Sigmoid colon (tissue), 4 donors: ENCODE measurements around the gene TTC21B.

Experiments used
- CTCF ChIP-seq, 4 experiments: fragments of 450-650 bp in 3 of 4; fragments of 200-600 bp in 1 of 4; IDR thresholded peaks; one replicate each; pipeline ENCODE4 v1.5.1; 2016 to 2019; ENCODE audit warnings: antibody characterized with exemption in 4 of 4, mild to moderate bottlenecking in 3 of 4, moderate library complexity in 2 of 4
- EP300 ChIP-seq, 4 donors: sonication (generic); formaldehyde crosslinking; IDR thresholded peaks; one replicate each; pipeline ENCODE4 v1.6.1; 2017; ENCODE audit warnings: antibody characterized with exemption in 4 of 4
- POLR2A ChIP-seq, 2 donors: fragments of 450-650 bp; IDR thresholded peaks; one replicate each; pipeline ENCODE4 v1.6.1; 2016; ENCODE audit warnings: antibody characterized with exemption in 2 of 2, mild to moderate bottlenecking in 2 of 2, moderate library complexity in 2 of 2
- POLR2AphosphoS5 ChIP-seq, 4 donors: sonication (generic); formaldehyde crosslinking; IDR thresholded peaks; one replicate each; pipeline ENCODE4 v1.6.1; 2017; ENCODE audit warnings: antibody characterized with exemption in 4 of 4

GRCh38 chr2:165901620-165902298 lies 51.8 kb downstream of the TTC21B start:
- TF ChIP-seq POLR2AphosphoS5 (IDR thresholded peaks at IDR 0.05), result no peak
- no peak for TF ChIP-seq CTCF (IDR thresholded peaks at IDR 0.05)
- no peak for TF ChIP-seq POLR2A (IDR thresholded peaks at IDR 0.05)
- no peak for TF ChIP-seq EP300 (IDR thresholded peaks at IDR 0.05)
